ENCODE measurements around the gene LTC4S.

Gene LTC4S

GRCh38 chr5:179802207-179802883, 8.6 kb downstream of the LTC4S start:
- Mint-ChIP-seq H3K4me3 (peak overlapping the region in 1 of 2 donors; percentile 10), H3K27me3 (no peaks in the 10 kb centered on the region), H3K4me1 (ENCODE audit: low read depth in 2 of 2) (peaks cover 23 to 31% of the 10 kb centered on the region in 2 donors), H3K9me3 (no peaks in the 10 kb centered on the region), H3K27ac (peak overlapping the region in 1 of 2 donors; percentile 70), H3K36me3 (ENCODE audit: insufficient read depth) (peaks cover 34% of the 10 kb centered on the region)
- no peak for ATAC-seq (replicated peaks)
- DNase-seq, result no peak

- H3K9me3 Mint-ChIP-seq, result no peaks in the 10 kb centered on the region
- no peak overlapping the region for H3K27ac Mint-ChIP-seq
- no peak overlapping the region for H3K4me3 Mint-ChIP-seq
- ATAC-seq (replicated peaks) (no peak), DNase-seq (no peak)
- no peaks in the 10 kb centered on the region for H3K27me3 Mint-ChIP-seq
- H3K36me3 Mint-ChIP-seq (ENCODE audit: insufficient read depth), result peaks cover 33% of the 10 kb centered on the region
- H3K4me1 Mint-ChIP-seq (ENCODE audit: low read depth in 2 of 2), result peaks cover 23 to 31% of the 10 kb centered on the region in 2 donors
Observed at GRCh38 chr5:179802950-179803562, 9.3 kb downstream of the LTC4S start.

- ATAC-seq (replicated peaks) (no peak), DNase-seq (no peak)
- Mint-ChIP-seq H3K4me1 (ENCODE audit: low read depth in 2 of 2) (peaks cover 23 to 31% of the 10 kb centered on the region in 2 donors), H3K36me3 (ENCODE audit: insufficient read depth) (peaks cover 30% of the 10 kb centered on the region), H3K9me3 (no peaks in the 10 kb centered on the region), H3K27ac (peak overlapping the region in 1 of 2 donors; percentile 87), H3K27me3 (no peaks in the 10 kb centered on the region), H3K4me3 (peak overlapping the region; percentile 83 to 87)
Observed at GRCh38 chr5:179803651-179804554, 10.1 kb downstream of the LTC4S start.

DNA sequence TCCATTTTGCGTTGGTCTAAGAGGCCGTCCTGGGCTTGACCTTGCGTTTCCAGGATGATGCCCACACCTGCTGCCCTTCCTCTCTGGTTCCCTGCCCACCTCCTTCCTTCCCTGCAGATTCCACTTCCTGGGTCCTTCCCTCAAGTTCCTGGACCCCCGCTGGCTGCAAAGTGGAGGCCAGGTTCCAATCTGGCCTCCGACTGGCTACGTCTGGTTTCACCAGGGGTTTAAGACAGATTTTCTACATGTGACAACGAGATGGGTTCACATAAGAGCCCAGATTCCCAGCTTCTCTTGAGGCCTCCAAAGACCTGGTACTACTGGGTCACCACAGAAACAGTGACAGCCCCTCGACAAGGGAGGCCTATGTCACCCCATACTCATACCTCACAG, 10.8 kb downstream of the LTC4S start:
- Mint-ChIP-seq H3K27me3 (no peaks in the 10 kb centered on the region), H3K9me3 (no peaks in the 10 kb centered on the region), H3K36me3 (ENCODE audit: insufficient read depth) (peaks cover 24% of the 10 kb centered on the region), H3K4me1 (ENCODE audit: low read depth in 2 of 2) (peaks cover 23 to 27% of the 10 kb centered on the region in 2 donors), H3K4me3 (peak overlapping the region; percentile 83 to 87), H3K27ac (peak overlapping the region; percentile 77 to 90)
- ATAC-seq (replicated peaks) (no peak), DNase-seq (no peak)

GRCh38 chr5:179805070-179805528, 11.3 kb downstream of the LTC4S start:
- Mint-ChIP-seq H3K27me3 (no peaks in the 10 kb centered on the region), H3K4me3 (peak overlapping the region; percentile 83 to 87), H3K4me1 (ENCODE audit: low read depth in 2 of 2) (peaks cover 23 to 24% of the 10 kb centered on the region in 2 donors), H3K9me3 (no peaks in the 10 kb centered on the region), H3K27ac (peak overlapping the region; percentile 77 to 90), H3K36me3 (ENCODE audit: insufficient read depth) (peaks cover 21% of the 10 kb centered on the region)
- ATAC-seq (replicated peaks) (no peak), DNase-seq (no peak)

GRCh38 chr5:179805529-179806249, 11.9 kb downstream of the LTC4S start:
- DNase-seq (no peak), ATAC-seq (replicated peaks) (peak; percentile 35)
- H3K9me3 Mint-ChIP-seq, result no peaks in the 10 kb centered on the region
- peak overlapping the region; percentile 83 to 87 for H3K4me3 Mint-ChIP-seq
- peaks cover 23 to 24% of the 10 kb centered on the region in 2 donors for H3K4me1 Mint-ChIP-seq (ENCODE audit: low read depth in 2 of 2)
- no peaks in the 10 kb centered on the region for H3K27me3 Mint-ChIP-seq
- peak overlapping the region; percentile 77 to 90 for H3K27ac Mint-ChIP-seq
- peaks cover 21% of the 10 kb centered on the region for H3K36me3 Mint-ChIP-seq (ENCODE audit: insufficient read depth)

GRCh38 chr5:179806250-179807048, 12.7 kb downstream of the LTC4S start, which contains the start of gene MGAT4B:
Gene MGAT4B (minus strand): TSS chr5:179806866. CDS start chr5:179806583, 283 bp downstream.
- Mint-ChIP-seq H3K4me1 (ENCODE audit: low read depth in 2 of 2) (peaks cover 23 to 24% of the 10 kb centered on the region in 2 donors), H3K4me3 (peak within 1 kb of the TSS; percentile 83 to 87), H3K36me3 (ENCODE audit: insufficient read depth) (peaks cover 21% of the 10 kb centered on the region), H3K27ac (peak within 1 kb of the TSS in 1 of 2 donors; percentile 59), H3K27me3 (no peaks in the 10 kb centered on the region), H3K9me3 (no peaks in the 10 kb centered on the region)
- ATAC-seq (replicated peaks) (peak; percentile 81), DNase-seq (peak; percentile 50 to 66 (median 56))

DNA sequence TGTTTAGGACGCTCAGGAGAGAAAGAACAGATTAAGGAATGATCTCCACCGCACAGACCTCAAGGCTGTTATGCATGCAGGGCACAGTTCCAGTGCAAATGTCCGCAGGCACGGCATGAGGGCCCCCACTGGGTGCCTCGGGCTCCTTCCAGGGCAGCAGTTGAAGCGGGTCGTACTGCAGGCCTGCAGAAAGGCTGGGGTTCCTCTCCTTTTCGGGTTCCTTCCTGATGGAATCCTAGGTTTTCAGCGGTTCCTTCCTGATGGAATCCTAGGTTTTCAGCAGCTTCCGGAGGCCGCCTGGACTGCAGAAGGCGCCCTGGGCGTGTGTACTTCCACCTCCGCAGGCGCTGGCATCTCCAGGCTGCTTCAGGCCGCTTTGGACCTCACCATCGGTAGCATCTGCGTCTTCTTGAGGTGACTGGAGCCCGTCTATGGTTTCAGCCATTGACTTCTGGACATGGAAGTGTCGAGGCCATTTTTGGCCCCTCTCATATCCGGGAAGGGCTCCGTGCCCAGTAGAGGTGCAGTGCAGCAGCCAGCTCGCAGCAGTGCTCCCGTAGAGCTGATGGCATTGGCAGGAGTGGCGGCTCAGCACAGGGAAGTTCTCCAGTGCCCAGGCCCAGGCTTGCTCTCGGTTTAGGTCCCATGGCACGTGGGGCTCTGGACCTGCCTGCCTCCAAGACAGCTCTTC, 18.5 kb downstream of the LTC4S start:
- ATAC-seq (replicated peaks), result no peak
- Mint-ChIP-seq H3K9me3 (no peaks in the 10 kb centered on the region), H3K27ac (no peak overlapping the region), H3K4me1 (ENCODE audit: low read depth in 2 of 2) (peaks cover 0 to 2% of the 10 kb centered on the region in 2 donors), H3K36me3 (ENCODE audit: insufficient read depth) (peaks cover 19% of the 10 kb centered on the region), H3K4me3 (no peak overlapping the region), H3K27me3 (no peaks in the 10 kb centered on the region)
- no peak for DNase-seq

- Mint-ChIP-seq H3K4me3 (no peak overlapping the region), H3K4me1 (ENCODE audit: low read depth in 2 of 2) (peaks cover 2 to 5% of the 10 kb centered on the region in 2 donors), H3K27me3 (no peaks in the 10 kb centered on the region), H3K36me3 (ENCODE audit: insufficient read depth) (peaks cover 24% of the 10 kb centered on the region), H3K9me3 (no peaks in the 10 kb centered on the region), H3K27ac (no peak overlapping the region)
- ATAC-seq (replicated peaks), result no peak
- no peak for DNase-seq
Observed at GRCh38 chr5:179812997-179813607, 19.3 kb downstream of the LTC4S start.

DNA sequence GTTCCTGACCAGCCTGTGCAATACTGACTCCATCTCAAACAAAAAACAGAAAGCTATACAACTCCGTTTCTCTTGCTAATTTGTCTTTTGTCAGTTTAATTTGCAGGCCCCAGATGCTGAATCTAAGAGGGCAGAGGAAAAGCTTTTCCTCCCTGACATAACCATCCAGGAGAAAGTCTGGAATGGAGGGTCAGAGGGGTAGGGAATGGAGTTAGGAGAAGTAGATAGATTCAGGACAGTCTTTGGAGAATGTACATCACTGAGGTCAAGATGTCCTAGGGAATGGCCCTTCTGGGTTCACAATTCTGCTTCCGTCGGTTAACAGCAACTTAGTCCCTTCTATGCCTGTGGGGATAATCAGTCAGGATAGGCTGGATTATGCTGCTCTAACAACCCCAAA, 20.3 kb downstream of the LTC4S start:
- Mint-ChIP-seq H3K4me3 (no peak overlapping the region), H3K36me3 (ENCODE audit: insufficient read depth) (peaks cover 33% of the 10 kb centered on the region), H3K9me3 (no peaks in the 10 kb centered on the region), H3K27ac (no peak overlapping the region), H3K27me3 (no peaks in the 10 kb centered on the region), H3K4me1 (ENCODE audit: low read depth in 2 of 2) (peaks cover 5 to 9% of the 10 kb centered on the region in 2 donors)
- no peak for ATAC-seq (replicated peaks)
- no peak for DNase-seq

DNA sequence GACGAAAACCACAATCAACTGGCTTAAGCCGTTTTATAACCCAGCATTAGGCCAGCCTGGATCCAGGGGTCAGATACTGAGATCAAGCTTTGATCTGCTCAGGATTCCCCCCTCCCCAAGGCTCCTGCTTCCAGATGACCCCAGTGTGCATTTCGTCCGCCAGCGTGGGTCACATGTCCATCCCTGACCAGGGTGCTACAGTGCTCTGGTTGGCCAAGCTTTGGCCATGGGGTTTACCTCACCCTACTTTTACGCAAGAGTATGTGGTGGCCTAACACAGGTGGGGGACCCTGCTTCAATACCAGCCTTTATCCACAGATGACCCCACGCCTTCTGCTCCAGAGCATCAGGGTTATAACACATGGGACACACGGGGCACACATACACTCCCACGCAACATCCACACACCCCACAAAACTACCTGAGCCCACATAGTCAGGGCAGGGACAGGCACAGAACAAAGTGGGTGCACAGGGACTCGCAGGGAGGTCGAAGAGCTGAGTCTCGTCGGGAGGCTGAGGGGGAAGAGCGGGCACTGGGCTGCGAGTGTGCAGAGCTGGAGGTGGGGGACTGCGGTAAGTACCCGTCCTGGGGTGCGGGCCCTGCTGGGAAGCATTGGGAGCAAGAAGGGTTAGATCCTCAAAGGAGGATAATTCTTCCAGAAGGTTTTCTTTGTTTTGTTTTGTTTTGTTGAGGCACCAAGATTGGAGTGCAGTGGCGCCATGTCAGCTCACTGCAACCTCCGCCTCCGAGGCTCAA, 21.9 kb downstream of the LTC4S start:
- DNase-seq (no peak), ATAC-seq (replicated peaks) (no peak)
- Mint-ChIP-seq H3K27ac (no peak overlapping the region), H3K36me3 (ENCODE audit: insufficient read depth) (peaks cover 47% of the 10 kb centered on the region), H3K9me3 (no peaks in the 10 kb centered on the region), H3K27me3 (no peaks in the 10 kb centered on the region), H3K4me3 (peak overlapping the region; percentile 8 to 60), H3K4me1 (ENCODE audit: low read depth in 2 of 2) (peaks cover 16 to 19% of the 10 kb centered on the region in 2 donors)

Data from effector memory CD8-positive, alpha-beta T cell (primary cell).